SU-DHL-6 (cell line): ENCODE measurements around the gene USP24.

Source experiments
- H2AFZ ChIP-seq: fragments of 200-600 bp; sonication (generic); 2 replicates; pipeline ENCODE4 v1.6.1; 2014; ENCODE audit warnings: low read depth, mild to moderate bottlenecking, moderate library complexity, mixed read lengths, antibody characterized with exemption, low read length; ENCODE audit not compliant: severe bottlenecking
- H3F3A ChIP-seq: fragments of 200-600 bp; shearing (Covaris generic); 2 replicates; pipeline ENCODE4 v1.6.0; 2016; ENCODE audit warnings: antibody characterized with exemption, mild to moderate bottlenecking; ENCODE audit not compliant: insufficient read depth
- H3K27ac ChIP-seq: fragments of 200-600 bp; sonication (generic); 2 replicates; pipeline ENCODE4 v1.5.1; 2016; ENCODE audit warnings: low read depth, mild to moderate bottlenecking, low read length, moderate library complexity, mixed read lengths
- H3K27me3 ChIP-seq: fragments of 200-600 bp; sonication (generic), shearing (Covaris generic); 2 replicates; pipeline ENCODE4 v1.6.0; 2014; ENCODE audit warnings: mild to moderate bottlenecking, low read length
- H3K36me3 ChIP-seq: fragments of 200-600 bp; sonication (generic); 2 replicates; pipeline ENCODE4 v1.6.1; 2014; ENCODE audit warnings: mild to moderate bottlenecking, low read length, mixed read lengths
- H3K4me2 ChIP-seq: fragments of 300-600, 200-600 bp; shearing (Covaris generic), sonication (generic); 2 replicates; pipeline ENCODE4 v1.6.0; 2014; ENCODE audit warnings: low read length, low read depth, mild to moderate bottlenecking; ENCODE audit not compliant: poor library complexity, severe bottlenecking
- H3K4me3 ChIP-seq: fragments of 200-600 bp; sonication (generic); 2 replicates; pipeline ENCODE4 v1.5.1; 2014; ENCODE audit warnings: antibody characterized with exemption, low read length, mild to moderate bottlenecking, mixed read lengths; ENCODE audit not compliant: insufficient read depth, poor library complexity, severe bottlenecking
- H3K79me2 ChIP-seq: fragments of 200-600 bp; sonication (generic); 2 replicates; pipeline ENCODE4 v1.6.1; 2014; ENCODE audit warnings: mild to moderate bottlenecking, low read length, moderate library complexity; ENCODE audit not compliant: insufficient read depth
- H3K9ac ChIP-seq: fragments of 200-600 bp; sonication (generic); 2 replicates; pipeline ENCODE4 v1.7.0; 2014; ENCODE audit warnings: mild to moderate bottlenecking, low read length
- H3K9me2 ChIP-seq: fragments of 200-600 bp; sonication (generic); replicated peaks from 2 replicates; pipeline ENCODE4 v1.6.1; 2014; ENCODE audit warnings: low read length; ENCODE audit not compliant: insufficient read depth
- H3K9me3 ChIP-seq: fragments of 200-600 bp; sonication (generic); 2 replicates; pipeline ENCODE4 v1.6.1; 2014; ENCODE audit warnings: low read length, mixed read lengths; ENCODE audit not compliant: insufficient read depth
- H4K20me1 ChIP-seq: fragments of 200-600 bp; sonication (generic); 2 replicates; pipeline ENCODE4 v1.6.1; 2014; ENCODE audit warnings: low read depth, mild to moderate bottlenecking, antibody characterized with exemption, low read length, moderate library complexity, mixed read lengths
- CTCF ChIP-seq: fragments of 200-600 bp; sonication (generic); IDR thresholded peaks from one replicate; pipeline ENCODE4 v1.5.1; 2017; ENCODE audit warnings: antibody characterized with exemption, mild to moderate bottlenecking, low read length, moderate library complexity; ENCODE audit not compliant: insufficient read depth, poor library complexity, severe bottlenecking
- EZH2phosphoT487 ChIP-seq: fragments of 200-600 bp; sonication (generic), shearing (Covaris generic); conservative IDR thresholded peaks from 2 replicates; pipeline ENCODE4 v1.6.1; 2018; ENCODE audit warnings: mild to moderate bottlenecking, antibody characterized with exemption, low read length, moderate library complexity, mixed read lengths

USP24 gene

GRCh38 chr1:55214212-55214933, 791 bp downstream of the USP24 start:
- Histone ChIP-seq H3K27me3 (no peaks in the 10 kb centered on the region), H3K9me3 (no peaks in the 10 kb centered on the region), H3K4me3 (peak overlapping the region; percentile 84), H3K9ac (peak overlapping the region; percentile 91), H3K36me3 (no peaks in the 10 kb centered on the region), H3F3A (peaks cover 15% of the 10 kb centered on the region), H4K20me1 (no peaks in the 10 kb centered on the region), H3K27ac (peak overlapping the region; percentile 24), H3K4me2 (peak overlapping the region; percentile 78), H3K9me2 (no peaks in the 10 kb centered on the region), H3K79me2 (peaks cover 28% of the 10 kb centered on the region), H2AFZ (peak overlapping the region; percentile 75)
- TF ChIP-seq CTCF (no peak), EZH2phosphoT487 (no peak)

GRCh38 chr1:55213885-55214211, 1.3 kb downstream of the USP24 start:
- no peaks in the 10 kb centered on the region for H3K9me3 ChIP-seq
- peak overlapping the region; percentile 91 for H3K9ac ChIP-seq
- peaks cover 32% of the 10 kb centered on the region for H3K79me2 ChIP-seq
- peak overlapping the region; percentile 78 for H3K4me2 ChIP-seq
- TF ChIP-seq EZH2phosphoT487: no peak
- TF ChIP-seq CTCF: no peak
- H3K36me3 ChIP-seq: no peaks in the 10 kb centered on the region
- H3F3A ChIP-seq: peaks cover 15% of the 10 kb centered on the region
- no peaks in the 10 kb centered on the region for H3K9me2 ChIP-seq
- H2AFZ ChIP-seq: peak overlapping the region; percentile 75
- no peaks in the 10 kb centered on the region for H4K20me1 ChIP-seq
- no peaks in the 10 kb centered on the region for H3K27me3 ChIP-seq
- H3K4me3 ChIP-seq: peak overlapping the region; percentile 84
- no peak overlapping the region for H3K27ac ChIP-seq

GRCh38 chr1:55213151-55213884, 1.8 kb downstream of the USP24 start:
- H3K27me3 ChIP-seq: no peaks in the 10 kb centered on the region
- H3K79me2 ChIP-seq: peaks cover 32% of the 10 kb centered on the region
- no peak overlapping the region for H2AFZ ChIP-seq
- peak overlapping the region; percentile 91; the same call in 1 of the 2 replicates for H3K9ac ChIP-seq
- no peaks in the 10 kb centered on the region for H3K36me3 ChIP-seq
- H3K4me2 ChIP-seq: peak overlapping the region; percentile 78
- no peak overlapping the region for H3K27ac ChIP-seq
- H3K4me3 ChIP-seq: peak overlapping the region; percentile 84
- no peaks in the 10 kb centered on the region for H3K9me2 ChIP-seq
- H3F3A ChIP-seq: peaks cover 15% of the 10 kb centered on the region
- TF ChIP-seq CTCF: no peak
- no peaks in the 10 kb centered on the region for H4K20me1 ChIP-seq
- no peaks in the 10 kb centered on the region for H3K9me3 ChIP-seq
